Mesendoderm (in vitro differentiated cells): ENCODE data around the gene TPSD1.
"Not testable (repeated sequence)": the region's sequence is repeated elsewhere in the genome, so short reads cannot be mapped to it uniquely, and the experiment has no call there.

ENCODE experiments used
- DNase-seq: peaks from one replicate; pipeline ENCODE4 v3.0.0; 2013
- H2AK5ac ChIP-seq: 2 replicates; pipeline ENCODE4 v1.6.1; 2013; ENCODE audit warnings: low read length, inconsistent platforms
- H2BK120ac ChIP-seq: 2 replicates; pipeline ENCODE4 v1.6.1; 2013; ENCODE audit warnings: low read depth, mild to moderate bottlenecking, low read length, moderate library complexity, mixed read lengths
- H2BK15ac ChIP-seq: replicated peaks from 2 replicates; pipeline ENCODE4 v1.6.1; 2013; ENCODE audit warnings: low read depth, mild to moderate bottlenecking, moderate library complexity
- H2BK5ac ChIP-seq: 2 replicates; pipeline ENCODE4 v1.6.1; 2013; ENCODE audit warnings: low read length, inconsistent platforms
- H3K18ac ChIP-seq: 2 replicates; pipeline ENCODE4 v1.6.1; 2013; ENCODE audit warnings: mild to moderate bottlenecking, low read length, mixed read lengths
- H3K23ac ChIP-seq: one replicate; pipeline ENCODE4 v1.6.1; 2013; ENCODE audit warnings: low read length
- H3K27ac ChIP-seq: 2 replicates; pipeline ENCODE4 v1.5.1; 2013; ENCODE audit warnings: low read depth, mild to moderate bottlenecking, inconsistent platforms, low read length, moderate library complexity
- H3K27me3 ChIP-seq: 2 replicates; pipeline ENCODE4 v1.6.1; 2013; ENCODE audit warnings: low read length, control low read depth, mild to moderate bottlenecking, inconsistent platforms; ENCODE audit not compliant: insufficient read depth, poor library complexity
- H3K36me3 ChIP-seq: 2 replicates; pipeline ENCODE4 v1.6.1; 2013; ENCODE audit warnings: low read length, inconsistent platforms; ENCODE audit not compliant: control insufficient read depth, insufficient read depth
- H3K4ac ChIP-seq: one replicate; pipeline ENCODE4 v1.6.1; 2013; ENCODE audit warnings: low read depth, mild to moderate bottlenecking, low read length, moderate library complexity
- H3K4me1 ChIP-seq: 2 replicates; pipeline ENCODE4 v1.6.1; 2013; ENCODE audit warnings: low read depth, low read length, inconsistent platforms; ENCODE audit not compliant: control insufficient read depth
- H3K4me2 ChIP-seq: 2 replicates; pipeline ENCODE4 v1.6.1; 2013; ENCODE audit warnings: low read length
- H3K4me3 ChIP-seq: 2 replicates; pipeline ENCODE4 v1.5.1; 2013; ENCODE audit warnings: mild to moderate bottlenecking, low read length
- H3K56ac ChIP-seq: one replicate; pipeline ENCODE4 v1.6.1; 2013; ENCODE audit warnings: low read length
- H3K79me1 ChIP-seq: 2 replicates; pipeline ENCODE4 v1.6.1; 2013; ENCODE audit warnings: low read length, inconsistent platforms
- H3K79me2 ChIP-seq: 2 replicates; pipeline ENCODE4 v1.6.1; 2013; ENCODE audit warnings: mild to moderate bottlenecking, low read length; ENCODE audit not compliant: control insufficient read depth, insufficient read depth
- H3K9ac ChIP-seq: 2 replicates; pipeline ENCODE4 v1.6.1; 2013; ENCODE audit warnings: low read length, inconsistent platforms
- H4K5ac ChIP-seq: one replicate; pipeline ENCODE4 v1.6.1; 2013; ENCODE audit warnings: low read length
- H4K8ac ChIP-seq: one replicate; pipeline ENCODE4 v1.6.1; 2013; ENCODE audit warnings: low read depth, mild to moderate bottlenecking, control low read depth, low read length, moderate library complexity
- WGBS: extraction: QIAGEN DNeasy Blood & Tissue Kit; methylation state at CpG from one replicate; pipeline ENCODE4 v1.1.7; 2013; ENCODE audit warnings: low lambda C conversion rate, missing lambda C conversion rate; ENCODE audit not compliant: insufficient coverage; ENCODE audit errors: extremely low coverage; 5-methylcytosine and 5-hydroxymethylcytosine counted together

TPSD1 gene

GRCh38 chr16:1222553-1223354, 33.1 kb upstream of the TPSD1 start:
- Histone ChIP-seq H3K79me2 (no peaks in the 10 kb centered on the region), H3K79me1 (no peaks in the 10 kb centered on the region), H3K4me1 (no peaks in the 10 kb centered on the region), H3K4me3 (no peak overlapping the region), H3K4ac (no peak overlapping the region), H3K23ac (no peak overlapping the region), H3K27me3 (no peaks in the 10 kb centered on the region), H3K27ac (no peak overlapping the region), H3K9ac (no peak overlapping the region), H3K36me3 (no peaks in the 10 kb centered on the region), H2AK5ac (no peak overlapping the region), H2BK5ac (no peak overlapping the region), H2BK120ac (no peak overlapping the region), H3K4me2 (no peak overlapping the region), H4K5ac (no peak overlapping the region), H2BK15ac (no peak overlapping the region), H3K56ac (no peak overlapping the region), H3K18ac (no peak overlapping the region), H4K8ac (no peak overlapping the region)
- no peak for DNase-seq
- WGBS, result no CpG with 5 or more reads among the region's 25 CpGs

- DNase-seq, result no peak
- Histone ChIP-seq H3K27me3 (no peaks in the 10 kb centered on the region), H3K18ac (no peak overlapping the region), H3K4me3 (no peak overlapping the region), H3K9ac (no peak overlapping the region), H2BK120ac (no peak overlapping the region), H3K23ac (no peak overlapping the region), H2AK5ac (no peak overlapping the region), H3K56ac (no peak overlapping the region), H3K36me3 (no peaks in the 10 kb centered on the region), H4K8ac (no peak overlapping the region), H2BK5ac (no peak overlapping the region), H3K4me1 (no peaks in the 10 kb centered on the region), H3K79me1 (no peaks in the 10 kb centered on the region), H4K5ac (no peak overlapping the region), H3K79me2 (no peaks in the 10 kb centered on the region), H3K4ac (no peak overlapping the region), H3K4me2 (no peak overlapping the region), H3K27ac (no peak overlapping the region), H2BK15ac (no peak overlapping the region)
- WGBS, result no CpG with 5 or more reads among the region's 38 CpGs
Observed at GRCh38 chr16:1223355-1224214, 32.3 kb upstream of the TPSD1 start.

GRCh38 chr16:1224558-1224957, 31.3 kb upstream of the TPSD1 start:
- Histone ChIP-seq H3K56ac (no peak overlapping the region), H3K23ac (no peak overlapping the region), H3K27ac (no peak overlapping the region), H2BK15ac (no peak overlapping the region), H3K4me1 (no peaks in the 10 kb centered on the region), H3K36me3 (no peaks in the 10 kb centered on the region), H3K18ac (no peak overlapping the region), H3K9ac (no peak overlapping the region), H3K4ac (no peak overlapping the region), H2BK5ac (no peak overlapping the region), H3K27me3 (no peaks in the 10 kb centered on the region), H2BK120ac (no peak overlapping the region), H4K8ac (no peak overlapping the region), H4K5ac (no peak overlapping the region), H3K4me3 (no peak overlapping the region), H3K79me2 (no peaks in the 10 kb centered on the region), H2AK5ac (no peak overlapping the region), H3K79me1 (no peaks in the 10 kb centered on the region), H3K4me2 (no peak overlapping the region)
- DNase-seq, result no peak
- WGBS, result no CpG with 5 or more reads among the region's 9 CpGs

GRCh38 chr16:1225051-1225451, 30.8 kb upstream of the TPSD1 start, which contains the start of gene TPSG1:
TSS of gene TPSG1 (minus strand) at chr16:1225268. CDS start at chr16:1225252, 16 bp downstream.
- no peaks in the 10 kb centered on the region for H3K36me3 ChIP-seq
- H2BK5ac ChIP-seq, result no peak within 1 kb of the TSS
- no peak within 1 kb of the TSS for H2BK120ac ChIP-seq
- no peak within 1 kb of the TSS for H3K27ac ChIP-seq
- no peaks in the 10 kb centered on the region for H3K79me2 ChIP-seq
- H3K18ac ChIP-seq, result no peak within 1 kb of the TSS
- H2AK5ac ChIP-seq, result no peak within 1 kb of the TSS
- no peaks in the 10 kb centered on the region for H3K4me1 ChIP-seq
- H3K4ac ChIP-seq, result no peak within 1 kb of the TSS
- H4K8ac ChIP-seq, result no peak within 1 kb of the TSS
- no peak within 1 kb of the TSS for H3K23ac ChIP-seq
- no peak within 1 kb of the TSS for H3K4me2 ChIP-seq
- H3K79me1 ChIP-seq, result no peaks in the 10 kb centered on the region
- WGBS, result no CpG with 5 or more reads among the region's 10 CpGs
- no peak within 1 kb of the TSS for H3K4me3 ChIP-seq
- no peak for DNase-seq
- H3K27me3 ChIP-seq, result no peaks in the 10 kb centered on the region
- H2BK15ac ChIP-seq, result no peak within 1 kb of the TSS
- H3K56ac ChIP-seq, result no peak within 1 kb of the TSS
- H3K9ac ChIP-seq, result no peak within 1 kb of the TSS
- no peak within 1 kb of the TSS for H4K5ac ChIP-seq

GRCh38 chr16:1225728-1226311, 30.0 kb upstream of the TPSD1 start:
- H2BK15ac ChIP-seq, H3K56ac ChIP-seq, H3K18ac ChIP-seq, H2AK5ac ChIP-seq, H3K79me1 ChIP-seq, H4K5ac ChIP-seq, H3K23ac ChIP-seq, H3K4me3 ChIP-seq, DNase-seq, H3K9ac ChIP-seq, H3K4me1 ChIP-seq, H3K4ac ChIP-seq, H3K36me3 ChIP-seq, H3K27me3 ChIP-seq, H3K79me2 ChIP-seq, H3K4me2 ChIP-seq, H2BK120ac ChIP-seq, H3K27ac ChIP-seq, H4K8ac ChIP-seq, H2BK5ac ChIP-seq: not testable (repeated sequence)
- no CpG with 5 or more reads among the region's 24 CpGs for WGBS
